SK-N-DZ (cell line): ENCODE results near the gene NEU2.
"Not testable (repeated sequence)": the region's sequence is repeated elsewhere in the genome, so short reads cannot be mapped to it uniquely, and the experiment has no call there.

Experiments used
- DNase-seq: peaks from one replicate; pipeline ENCODE4 v3.0.0-alpha.2; 2015; ENCODE audit warnings: low spot score

The NEU2 gene

GRCh38 chr2:233034091-233034882, 1.8 kb downstream of the NEU2 start:
- no peak for DNase-seq

GRCh38 chr2:233035426-233036161, 3.1 kb downstream of the NEU2 start:
- DNase-seq: no peak

- no peak for DNase-seq
These were observed 3.8 kb downstream of the NEU2 start for GRCh38 chr2:233036162-233036838.

- no peak for DNase-seq
These were observed 4.6 kb downstream of the NEU2 start for GRCh38 chr2:233037078-233037477.

GRCh38 chr2:233039212-233039845, 6.9 kb downstream of the NEU2 start:
- DNase-seq: no peak

- DNase-seq: no peak
These were observed 7.5 kb downstream of the NEU2 start for GRCh38 chr2:233039846-233040530.

- DNase-seq: no peak
These were observed 8.1 kb downstream of the NEU2 start for GRCh38 chr2:233040571-233040970.

- no peak for DNase-seq
These were observed 9.4 kb downstream of the NEU2 start for GRCh38 chr2:233041722-233042323.

- DNase-seq: no peak
These were observed 10.1 kb downstream of the NEU2 start for GRCh38 chr2:233042549-233042948.

- no peak for DNase-seq
These were observed 12.6 kb downstream of the NEU2 start for GRCh38 chr2:233044974-233045605.

GRCh38 chr2:233047206-233047605, 14.7 kb downstream of the NEU2 start:
- no peak for DNase-seq

GRCh38 chr2:233047667-233048066, 15.2 kb downstream of the NEU2 start:
- no peak for DNase-seq

- no peak for DNase-seq
These were observed 16.2 kb downstream of the NEU2 start for GRCh38 chr2:233048569-233049193.

GRCh38 chr2:233049194-233049761, 16.8 kb downstream of the NEU2 start:
- no peak for DNase-seq

GRCh38 chr2:233051241-233052149, 19.0 kb downstream of the NEU2 start:
- DNase-seq: no peak

- DNase-seq: not testable (repeated sequence)
These were observed 20.0 kb downstream of the NEU2 start for GRCh38 chr2:233052517-233052916.

GRCh38 chr2:233053928-233054784, 21.7 kb downstream of the NEU2 start:
- DNase-seq: peak; percentile 12

- DNase-seq: no peak
These were observed 22.9 kb downstream of the NEU2 start for GRCh38 chr2:233055362-233055761.
